K562 (cell line): ENCODE data around the gene GPR176. TPM values are rescaled to one million over a fixed set of nuclear protein-coding genes. Genes with fewer than 3 reads are reported as not detected.

Experiments used
- ATAC-seq: fragments of 200-7000 bp; cut with Tn5 transposase; 3 replicates; pipeline ENCODE4 v1.9.1; 2020; ENCODE audit warnings: moderate library complexity
- BruUV-seq: library from RNA; stranded (reverse); fragments of 400-500 nt; replicated peaks from 2 replicates; lab custom pipeline; 2021; lab: Mats Ljungman, UMichigan
- CTCF ChIA-PET: fragments of 300-600 bp; formaldehyde crosslinking; extraction: SDS; loops from one replicate; lab custom pipeline; 2021; ENCODE audit warnings: low intra/inter-chr PET ratio; lab: Yijun Ruan, JAX
- POLR2A ChIA-PET: fragments of 300-600, 350-650 bp; sonication (Branson Sonifier 250); formaldehyde crosslinking; extraction: SDS; loops from one replicate; lab custom pipeline; 2021; ENCODE audit warnings: antibody characterized with exemption, inconsistent platforms; lab: Yijun Ruan, JAX
- DNase-seq, 4 experiments: peaks; one replicate each; pipeline versions ENCODE4 v3.0.0 to v3.0.0-alpha.2; 2011 to 2018; ENCODE audit warnings: low spot score in 3 of 4, mixed read lengths in 3 of 4; ENCODE audit errors: extremely low read depth in 1 of 4
- FAIRE-seq: peaks from 2 replicates; lab custom pipeline; 2011; peaks lifted over from hg19 to GRCh38; lab: Jason Lieb, UNC
- H2AFZ ChIP-seq: 2 replicates; pipeline ENCODE4 v1.6.0; 2011; ENCODE audit warnings: low read depth, low read length, control low read depth, inconsistent platforms
- H3K27ac ChIP-seq: fragments of 200-600 bp; 3 replicates; pipeline ENCODE4 v1.8.0; 2011; ENCODE audit warnings: low read depth, mild to moderate bottlenecking, control low read depth, inconsistent platforms, low read length, moderate library complexity, mixed read lengths; ENCODE audit errors: extremely low read depth
- H3K27me3 ChIP-seq, 2 experiments: fragments of 300-600 bp in 1 of 2; 2 replicates in 1 of 2; 3 replicates in 1 of 2; pipeline versions ENCODE4 v1.6.0 to v1.8.0; 2011; ENCODE audit warnings: inconsistent platforms in 2 of 2, low read length in 2 of 2, mild to moderate bottlenecking in 1 of 2, mixed read lengths in 1 of 2, moderate library complexity in 1 of 2; ENCODE audit not compliant: control insufficient read depth in 2 of 2, insufficient read depth in 2 of 2
- H3K36me3 ChIP-seq: fragments of 300-600 bp; 3 replicates; pipeline ENCODE4 v1.8.0; 2011; ENCODE audit warnings: mild to moderate bottlenecking, low read length, inconsistent platforms; ENCODE audit not compliant: control insufficient read depth, insufficient read depth
- H3K4me1 ChIP-seq, 2 experiments: fragments of 200-600 bp in 1 of 2; replicated peaks in 1 of 2; 2 replicates in 1 of 2; 3 replicates in 1 of 2; pipeline versions ENCODE4 v1.5.1 to v1.8.0; 2011; ENCODE audit warnings: inconsistent platforms in 2 of 2, low read length in 2 of 2, mild to moderate bottlenecking in 1 of 2, mixed read lengths in 1 of 2, moderate library complexity in 1 of 2; ENCODE audit not compliant: control insufficient read depth in 2 of 2, insufficient read depth in 2 of 2
- H3K4me2 ChIP-seq: 2 replicates; pipeline ENCODE4 v1.6.1; 2011; ENCODE audit warnings: low read length, control low read depth, inconsistent platforms, mixed read lengths; ENCODE audit not compliant: insufficient read depth
- H3K4me3 ChIP-seq: fragments of 200-600 bp; sonication (generic), shearing (Covaris generic); 2 replicates; pipeline ENCODE4 v1.5.1; 2016; ENCODE audit warnings: control low read depth, inconsistent platforms
- H3K79me2 ChIP-seq: fragments of 200-600 bp; 3 replicates; pipeline ENCODE4 v1.8.0; 2011; ENCODE audit warnings: low read length, inconsistent platforms; ENCODE audit not compliant: control insufficient read depth, insufficient read depth
- H3K9ac ChIP-seq, 2 experiments: 2 replicates each; pipeline versions ENCODE4 v1.6.0 to v1.6.1; 2011; ENCODE audit warnings: low read depth in 2 of 2, low read length in 2 of 2, control low read depth in 1 of 2, inconsistent platforms in 1 of 2, mild to moderate bottlenecking in 1 of 2, mixed read lengths in 1 of 2; ENCODE audit not compliant: insufficient read depth in 1 of 2
- H3K9me1 ChIP-seq: one replicate; pipeline ENCODE4 v1.6.0; 2011; ENCODE audit warnings: inconsistent platforms, mild to moderate bottlenecking, low read length, moderate library complexity; ENCODE audit not compliant: control insufficient read depth, insufficient read depth
- H3K9me3 ChIP-seq: replicated peaks from 2 replicates; pipeline ENCODE4 v1.5.1; 2011; ENCODE audit warnings: low read depth, low read length, inconsistent platforms; ENCODE audit not compliant: control insufficient read depth, insufficient read depth
- H4K20me1 ChIP-seq: replicated peaks from 2 replicates; pipeline ENCODE4 v1.6.1; 2011; ENCODE audit warnings: low read length, inconsistent platforms, mixed read lengths; ENCODE audit not compliant: control insufficient read depth, insufficient read depth
- MAZ ChIP-seq, 2 experiments: fragments of 450-650 bp in 1 of 2; sonication (generic) in 1 of 2; formaldehyde crosslinking; IDR thresholded peaks in 1 of 2; conservative IDR thresholded peaks in 1 of 2; 2 replicates each; pipeline versions ENCODE4 v1.4.0 to v1.5.0; 2020; ENCODE audit warnings: mild to moderate bottlenecking in 1 of 2, missing genetic modification reagents in 1 of 2
- SNRNP70 ChIP-seq: fragments of 200-400 bp; formaldehyde crosslinking; optimal IDR thresholded peaks from 2 replicates; pipeline ENCODE3; 2017; ENCODE audit warnings: low read depth, low read length
- SREBF1 ChIP-seq: fragments of 150-350 bp; IDR thresholded peaks from 2 replicates; pipeline ENCODE4 v1.6.1; 2014; ENCODE audit warnings: antibody characterized with exemption, low read depth, low read length, borderline replicate concordance
- THAP7 ChIP-seq: fragments of 250-450 bp; sonication (Bioruptor Pico); IDR thresholded peaks from 2 replicates; pipeline ENCODE4 v1.5.0; 2021
- WGBS: fragments of 100-300 bp; shearing (Covaris generic); methylation state at CpG from one replicate; pipeline ENCODE4 v1.1.6; 2016; ENCODE audit warnings: low coverage, mixed read lengths; ENCODE audit not compliant: insufficient coverage; ENCODE audit errors: missing lambda C conversion rate; 5-methylcytosine and 5-hydroxymethylcytosine counted together
- in situ Hi-C: fragments of 300-500 bp; cut with MboI; formaldehyde crosslinking; loops from 4 replicates; pipeline ENCODE4 v1.15.0; 2018; ENCODE audit warnings: inconsistent platforms, mixed read lengths
- intact Hi-C: fragments of 100-400 bp; cut with micrococcal nuclease; formaldehyde crosslinking; loops from 2 replicates; pipeline ENCODE4 v1.14.2; 2022
- polyA plus RNA-seq, 8 experiments: library from polyadenylated mRNA; depleted of rRNA in 4 of 8; stranded (reverse) in 5 of 8; unstranded in 3 of 8; fragments of >200 nt; fragmentation: Nextera tagmentation in 2 of 8; fragmentation: Illumina TruSeq in 1 of 8; extraction: Ambion mirVana in 2 of 8; extraction: Trizol in 1 of 8; gene quantifications; 2 replicates each; pipeline versions ENCODE4 v1.2.1 to v1.2.3, GENCODE V29; 2011 to 2014; ENCODE audit warnings: inconsistent platforms in 1 of 8, missing spikeins in 1 of 8
- total RNA-seq, 7 experiments: library from RNA; depleted of rRNA in 6 of 7; stranded (reverse); fragments of >200 nt in 6 of 7; fragmentation: Illumina TruSeq in 2 of 7; extraction: Trizol in 2 of 7; gene quantifications; 2 replicates each; pipeline versions ENCODE4 v1.2.1 to v1.2.3, GENCODE V29; 2011 to 2021; ENCODE audit warnings: low replicate concordance in 1 of 7

The GPR176 gene
- total and polyA plus RNA-seq, 9 of the 15 experiments (the other 6 are each of a cell fraction or from before 2014, with no cell fraction given): 0.03 to 1.2 (median 0.76) TPM

GRCh38 chr15:39919411-39919747 lies 687 bp downstream of the GPR176 start:
- no peaks in the 10 kb centered on the region for H3K79me2 ChIP-seq
- no peak overlapping the region for H3K4me3 ChIP-seq
- H2AFZ ChIP-seq: no peak overlapping the region
- H3K9me3 ChIP-seq: peaks cover 4% of the 10 kb centered on the region; the same call in 1 of the 2 replicates
- no peak overlapping the region for H3K4me2 ChIP-seq
- DNase-seq (no peak), ATAC-seq (no peak), FAIRE-seq (no peak)
- H4K20me1 ChIP-seq: no peaks in the 10 kb centered on the region
- peaks cover 5 to 18% of the 10 kb centered on the region in 2 experiments; a peak in 4 of 5 replicates for H3K4me1 ChIP-seq
- intact Hi-C loops: no loop called here
- ChIA-PET POLR2A (interaction anchor here (0.7 kb wide), 1 partner anchor 11 kb away, joined by 3 read pairs; no protein-coding TSS in a partner anchor), CTCF (interaction anchor here (0.7 kb wide), 1 partner anchor 130 kb away, joined by 3 read pairs; no protein-coding TSS in a partner anchor)
- H3K9me1 ChIP-seq: no peaks in the 10 kb centered on the region
- in situ Hi-C loops: no loop called here
- WGBS: 89% methylated on average over 13 of the region's 15 CpGs
- BruUV-seq: no TSS peak
- no peak overlapping the region for H3K9ac ChIP-seq
- no peak for TF ChIP-seq SREBF1
- no peak for TF ChIP-seq SNRNP70
- TF ChIP-seq THAP7 (CRISPR knock-in tag): no peak
- TF ChIP-seq MAZ (CRISPR knock-in tag; conservative IDR thresholded peaks at IDR 0.05 in 1 of 2, IDR thresholded peaks at IDR 0.05 in 1 of 2): no peak
- H3K27me3 ChIP-seq: no peaks in the 10 kb centered on the region
- H3K36me3 ChIP-seq: no peaks in the 10 kb centered on the region
- no peak overlapping the region for H3K27ac ChIP-seq
